HS-27A (cell line): ENCODE results near the gene SLC39A1.
A peak's percentile ranks its signal among the peaks of the same experiment; 100 is the strongest.
"Not testable (repeated sequence)": the region's sequence is repeated elsewhere in the genome, so short reads cannot be mapped to it uniquely, and the experiment has no call there.

Experiments used
- DNase-seq: peaks from one replicate; pipeline ENCODE4 v3.0.0-alpha.2; 2012; ENCODE audit warnings: low read depth, missing footprints

Gene SLC39A1

DNA sequence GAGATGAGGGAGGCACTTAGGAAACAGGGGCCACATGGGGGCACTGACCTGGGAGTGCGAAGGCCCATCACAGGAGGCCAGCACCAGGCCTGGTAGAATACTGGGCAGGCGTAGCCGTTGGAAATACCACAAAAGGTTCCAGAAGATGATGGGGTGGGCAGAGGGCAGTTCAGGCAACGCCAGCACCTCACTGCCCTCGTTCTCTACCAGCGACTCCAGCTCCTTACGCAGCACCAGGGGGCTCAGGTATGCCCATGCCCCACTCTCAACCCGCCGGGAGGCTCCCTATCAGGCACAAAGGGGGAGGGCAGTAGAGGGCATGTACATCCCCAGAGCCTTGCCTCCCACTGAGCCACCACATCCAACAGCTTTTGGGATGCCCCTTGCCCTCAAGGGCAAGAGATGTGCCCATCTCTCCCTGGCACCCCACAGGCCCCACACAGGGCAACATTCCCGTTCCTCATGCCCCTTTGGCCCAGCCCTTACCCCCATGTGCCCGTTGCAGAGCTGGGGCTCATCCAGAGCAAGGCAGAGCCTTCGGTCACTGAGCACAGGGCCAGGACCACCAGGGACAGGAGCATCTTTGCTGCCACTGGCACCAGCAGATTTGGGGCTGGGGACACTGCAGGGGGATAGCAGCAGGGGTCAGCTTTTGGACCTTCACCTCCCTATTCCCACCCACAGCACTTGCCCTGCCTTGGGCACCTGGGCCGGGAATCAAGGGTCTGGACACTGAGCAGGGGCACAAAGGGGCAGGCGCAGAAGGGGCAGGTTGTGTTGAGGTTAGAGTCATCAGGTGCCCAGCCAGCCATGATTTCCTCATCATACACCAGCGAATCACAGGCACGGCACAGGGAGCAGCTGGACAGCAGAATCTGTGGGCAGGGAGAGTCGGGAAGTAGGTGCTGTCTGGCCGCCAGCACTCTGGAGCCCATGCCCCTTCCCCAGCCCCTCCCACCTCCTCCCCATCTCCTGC is 30.9 kb downstream of the SLC39A1 start:
- DNase-seq: no peak

DNA sequence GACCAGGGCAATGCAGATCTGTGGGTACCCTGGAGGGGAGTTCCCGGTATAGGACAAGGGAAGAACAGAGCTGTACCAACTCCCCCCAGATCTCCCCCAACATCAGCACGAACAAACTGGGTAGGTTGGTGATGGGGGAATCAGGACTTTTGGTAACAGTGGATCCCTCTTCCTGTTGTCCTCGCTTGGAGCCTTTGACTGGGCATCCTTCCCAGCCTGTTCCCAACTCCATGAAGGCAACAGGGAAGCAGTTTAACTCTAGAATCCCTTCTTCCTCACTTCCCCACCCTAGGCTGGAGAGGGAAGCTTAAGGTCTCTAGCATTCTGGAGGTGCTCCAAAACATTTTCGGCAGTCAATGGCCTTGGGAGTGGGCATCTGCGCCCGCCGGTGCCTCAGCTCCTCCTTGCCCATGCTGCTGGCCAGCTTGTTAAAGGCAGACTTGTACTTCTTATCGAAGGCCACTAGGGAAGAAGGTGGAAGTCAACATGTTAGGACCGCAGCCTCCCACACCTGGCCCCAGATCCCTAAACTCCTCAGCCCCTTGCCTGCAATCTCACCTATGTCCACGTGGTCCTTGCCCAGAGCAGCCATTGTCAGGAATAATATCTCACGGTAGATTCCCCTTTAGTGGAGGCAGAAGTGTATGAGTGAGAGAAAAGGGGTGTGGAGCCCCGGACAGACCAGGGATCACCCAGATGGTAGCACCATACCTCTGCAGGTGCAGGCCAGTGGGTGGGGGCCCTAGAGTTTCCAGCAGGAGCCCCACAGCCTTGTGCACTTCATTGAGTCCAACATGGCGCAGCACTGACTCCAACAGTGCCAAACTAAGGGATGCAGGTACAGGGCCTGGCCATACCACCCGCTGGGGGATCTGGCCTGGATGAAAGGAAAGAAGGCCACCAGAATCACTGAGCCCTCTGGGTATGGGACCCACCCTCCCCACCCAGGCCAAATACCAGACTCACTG is 33.1 kb downstream of the SLC39A1 start:
- no peak for DNase-seq

DNA sequence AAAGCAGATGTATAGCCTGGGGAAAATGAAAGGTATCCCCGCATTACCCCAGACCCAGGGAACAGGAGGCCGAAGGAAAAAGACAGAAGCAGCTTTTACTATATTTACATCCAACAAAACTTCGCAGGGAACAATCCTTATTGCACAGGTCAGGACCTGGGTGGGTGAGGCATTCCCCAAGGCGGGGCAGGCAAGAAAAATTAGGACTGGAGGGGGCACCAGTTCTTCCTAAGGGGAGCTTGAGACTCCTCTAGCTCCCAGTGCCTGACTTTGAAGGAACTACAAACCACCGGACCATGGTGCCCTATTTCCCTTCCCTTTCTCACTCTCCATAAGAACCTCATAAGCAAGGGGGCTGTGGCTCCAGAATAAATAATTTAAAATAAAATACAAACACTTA is 33.9 kb downstream of the SLC39A1 start:
- DNase-seq: no peak

DNA sequence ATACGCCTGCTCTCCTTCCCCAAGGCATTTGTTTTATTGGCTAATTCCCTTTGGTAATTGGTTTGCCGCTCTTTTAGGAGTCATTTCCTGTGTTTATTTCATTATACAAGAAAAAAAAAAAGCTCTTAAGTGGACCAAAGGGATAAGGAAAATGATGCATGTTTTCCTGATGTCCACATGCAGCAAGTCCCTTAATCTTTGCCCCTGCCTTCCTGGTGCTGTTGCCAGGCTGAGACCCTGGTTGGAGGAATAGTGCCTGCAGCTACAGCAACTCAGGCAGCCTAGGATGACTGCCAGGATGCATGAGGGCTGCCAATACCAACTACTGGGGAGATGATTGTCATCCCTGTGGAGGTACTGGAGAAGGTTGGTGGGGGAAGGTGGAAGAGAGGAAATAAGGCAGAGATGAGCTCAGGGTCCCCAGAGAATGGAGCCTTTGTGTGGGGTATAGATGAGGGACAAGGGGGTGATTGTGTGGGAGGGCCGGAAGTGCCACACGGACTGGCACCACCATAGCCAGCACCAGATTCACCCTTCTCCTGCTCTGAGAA is 34.5 kb downstream of the SLC39A1 start:
- DNase-seq: no peak

DNA sequence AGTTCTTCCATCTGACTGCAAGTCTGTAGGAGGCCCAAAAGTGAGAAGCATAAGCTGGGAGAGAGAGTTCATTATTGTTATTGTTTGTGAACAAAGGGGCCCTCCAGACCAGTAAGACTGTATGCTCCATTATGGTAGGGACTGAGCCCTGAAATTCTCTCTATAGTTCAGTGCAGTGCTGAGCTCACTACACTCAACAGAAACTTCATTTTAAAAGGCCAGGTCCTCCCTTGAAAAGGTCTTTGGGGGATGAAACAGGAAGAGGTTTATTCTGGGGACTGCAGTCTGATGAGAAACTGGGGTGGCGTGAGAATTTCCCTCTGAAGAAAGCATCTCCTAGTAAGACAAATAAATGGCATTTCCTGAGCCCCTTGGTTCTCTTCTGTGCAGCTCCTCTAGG is 35.1 kb downstream of the SLC39A1 start:
- DNase-seq: no peak

DNA sequence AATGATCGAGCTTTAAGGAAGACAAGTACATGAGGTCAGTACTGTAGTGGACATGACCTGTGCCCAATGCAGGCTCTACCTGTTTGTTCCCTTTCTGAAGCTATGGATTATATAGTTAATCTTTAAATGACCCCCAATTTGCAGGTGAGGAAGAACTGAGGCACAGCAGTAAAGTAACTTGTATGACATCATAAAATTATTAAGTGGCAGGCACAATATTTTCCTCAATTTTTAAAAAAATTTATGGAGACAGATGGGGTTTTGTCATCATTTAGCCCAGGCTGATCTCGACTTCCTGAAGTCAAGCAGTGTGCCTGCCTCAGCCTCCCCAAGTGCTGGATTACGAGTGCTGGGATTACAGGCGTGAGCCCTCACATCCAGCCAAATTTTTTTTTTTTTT is 36.9 kb downstream of the SLC39A1 start:
- DNase-seq: no peak

DNA sequence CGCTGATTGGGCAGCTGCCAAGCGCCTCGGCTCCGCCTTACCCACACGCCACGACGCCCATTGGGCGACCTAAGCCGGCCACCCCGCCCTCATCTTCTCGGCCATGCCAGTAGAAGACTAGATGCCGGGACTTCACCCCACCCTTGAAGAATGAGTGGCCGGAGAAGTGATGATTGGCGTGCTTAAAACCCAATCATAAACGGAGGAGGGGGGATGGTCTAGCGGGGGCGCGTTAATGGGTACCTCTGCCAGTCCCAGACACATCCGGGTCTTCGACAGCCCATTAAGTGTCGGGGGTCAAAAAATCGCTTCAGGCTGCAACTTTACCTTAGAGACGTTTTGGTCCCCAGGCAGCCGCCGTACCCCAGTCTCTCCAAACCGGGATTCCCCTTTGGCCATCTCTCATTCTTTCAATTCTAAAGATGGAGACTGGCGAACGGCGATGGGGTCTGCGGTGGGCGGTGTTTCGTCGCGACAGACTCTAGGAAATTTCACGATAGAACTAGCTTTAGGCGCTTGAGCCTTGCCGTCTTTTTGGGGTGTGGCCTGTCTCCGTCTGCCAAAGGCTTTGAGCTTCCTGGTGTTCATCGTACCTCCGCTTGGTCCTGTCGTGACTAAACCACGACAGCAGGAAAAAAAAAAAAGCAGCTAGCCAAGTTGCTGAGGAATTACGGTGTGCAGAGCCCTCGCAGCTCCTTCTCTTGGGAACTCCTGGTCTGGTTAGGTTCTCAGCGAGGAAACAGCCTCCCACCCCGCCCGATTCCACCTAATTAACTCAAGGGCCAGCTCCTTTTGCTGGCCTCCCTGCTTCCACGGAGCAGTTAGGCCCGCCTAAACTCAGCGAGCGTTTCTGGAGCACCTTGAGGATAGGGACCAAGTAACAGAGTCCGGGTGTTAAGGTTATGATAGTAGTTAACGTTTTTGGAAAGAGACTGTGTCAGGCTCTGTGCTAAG is 40.1 kb downstream of the SLC39A1 start, which contains the start of gene GATAD2B:
TSS of gene GATAD2B (minus strand) at position 1 of the 954 bp plus-strand sequence. CDS start 94,625 bp downstream, outside the sequence.
- DNase-seq: peak; percentile 99

DNA sequence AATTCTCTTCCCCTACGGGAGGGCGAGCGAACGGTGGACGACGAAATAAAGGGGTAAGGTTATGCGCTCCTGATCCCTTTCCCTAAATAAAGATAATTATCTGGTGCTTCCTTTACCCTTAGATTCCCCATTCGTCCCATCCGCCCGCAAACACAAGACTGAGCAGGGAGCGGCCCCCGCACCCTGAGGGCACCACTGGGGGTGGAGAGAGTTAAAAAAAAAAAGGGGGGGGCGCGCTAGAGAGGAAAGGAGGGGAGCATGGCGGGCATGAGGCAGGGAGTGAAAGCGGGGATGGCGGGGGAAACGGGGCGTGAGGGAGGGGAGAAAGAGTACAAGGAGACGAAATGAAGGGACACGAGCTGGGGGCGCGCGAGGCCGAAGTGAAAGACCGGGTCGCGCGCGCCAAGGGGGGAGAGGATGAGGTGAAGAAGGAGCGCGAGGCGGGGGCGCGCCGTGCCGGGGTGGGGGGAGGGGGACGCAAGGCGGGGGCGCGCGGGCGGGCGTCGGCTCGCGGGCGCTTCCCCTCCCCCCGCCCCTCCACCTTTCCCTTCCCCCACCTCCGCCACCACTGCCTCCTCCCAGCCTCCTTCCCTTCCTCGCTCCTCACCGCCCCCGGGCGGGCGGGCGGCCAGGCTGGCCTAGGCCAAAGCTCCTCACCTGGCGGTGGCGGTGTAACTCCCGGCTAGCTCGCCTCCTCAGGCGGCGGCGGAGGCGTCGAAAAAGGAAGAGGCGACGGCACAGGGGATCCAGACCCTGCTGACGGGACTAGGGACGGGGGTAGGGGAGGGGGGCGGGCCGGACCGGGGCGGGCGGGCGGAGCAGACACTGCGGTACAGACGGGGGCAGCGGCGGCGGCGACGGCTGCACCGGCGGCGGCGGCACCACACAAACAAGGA is 41.0 kb downstream of the SLC39A1 start:
- DNase-seq: no peak

DNA sequence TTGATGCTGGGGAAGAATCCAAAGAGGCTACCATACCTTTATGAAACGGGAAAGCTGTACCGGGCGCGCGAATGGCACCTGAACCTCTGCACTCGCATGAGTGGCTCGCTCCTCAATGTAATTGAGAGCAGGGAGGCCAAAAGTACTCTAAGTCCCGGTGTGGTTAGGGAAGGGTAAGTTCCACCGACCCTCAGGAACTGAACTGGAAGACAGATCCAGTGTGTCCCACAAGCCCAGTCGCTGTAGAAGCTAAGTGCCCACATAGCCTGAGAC is 41.6 kb downstream of the SLC39A1 start:
- no peak for DNase-seq

DNA sequence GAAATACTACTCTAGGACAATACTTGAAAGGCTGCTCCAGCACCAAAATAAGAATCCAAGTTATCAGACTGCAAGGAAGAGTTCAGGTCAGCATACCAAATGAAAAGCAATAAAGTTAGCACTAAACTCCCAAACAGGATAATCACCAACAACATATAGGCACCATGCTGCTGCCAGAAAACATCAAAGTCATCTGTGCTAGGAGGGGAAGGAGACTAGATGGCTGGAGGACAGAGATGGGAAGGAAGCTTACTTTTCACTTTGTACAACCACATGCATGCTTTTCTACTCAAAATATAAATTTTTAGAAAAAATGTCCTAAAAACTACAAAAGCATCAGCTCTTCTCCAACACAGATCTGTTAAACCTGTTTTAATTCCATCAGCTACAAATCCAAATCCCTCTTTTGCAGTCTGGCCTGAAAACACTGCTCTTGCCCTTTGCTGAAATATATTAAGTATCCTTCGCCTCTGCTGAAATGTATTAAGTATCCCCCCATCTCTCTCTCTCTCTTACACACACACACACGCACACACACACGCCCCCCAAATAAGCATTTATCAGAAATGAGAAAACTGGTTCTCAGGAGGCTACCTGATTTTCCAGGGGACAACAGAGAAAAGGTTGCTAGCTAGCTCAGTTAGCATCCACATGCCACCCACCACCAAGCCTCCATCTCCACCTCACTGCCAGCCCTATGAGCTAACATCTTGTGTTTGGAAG is 42.1 kb downstream of the SLC39A1 start:
- no peak for DNase-seq

DNA sequence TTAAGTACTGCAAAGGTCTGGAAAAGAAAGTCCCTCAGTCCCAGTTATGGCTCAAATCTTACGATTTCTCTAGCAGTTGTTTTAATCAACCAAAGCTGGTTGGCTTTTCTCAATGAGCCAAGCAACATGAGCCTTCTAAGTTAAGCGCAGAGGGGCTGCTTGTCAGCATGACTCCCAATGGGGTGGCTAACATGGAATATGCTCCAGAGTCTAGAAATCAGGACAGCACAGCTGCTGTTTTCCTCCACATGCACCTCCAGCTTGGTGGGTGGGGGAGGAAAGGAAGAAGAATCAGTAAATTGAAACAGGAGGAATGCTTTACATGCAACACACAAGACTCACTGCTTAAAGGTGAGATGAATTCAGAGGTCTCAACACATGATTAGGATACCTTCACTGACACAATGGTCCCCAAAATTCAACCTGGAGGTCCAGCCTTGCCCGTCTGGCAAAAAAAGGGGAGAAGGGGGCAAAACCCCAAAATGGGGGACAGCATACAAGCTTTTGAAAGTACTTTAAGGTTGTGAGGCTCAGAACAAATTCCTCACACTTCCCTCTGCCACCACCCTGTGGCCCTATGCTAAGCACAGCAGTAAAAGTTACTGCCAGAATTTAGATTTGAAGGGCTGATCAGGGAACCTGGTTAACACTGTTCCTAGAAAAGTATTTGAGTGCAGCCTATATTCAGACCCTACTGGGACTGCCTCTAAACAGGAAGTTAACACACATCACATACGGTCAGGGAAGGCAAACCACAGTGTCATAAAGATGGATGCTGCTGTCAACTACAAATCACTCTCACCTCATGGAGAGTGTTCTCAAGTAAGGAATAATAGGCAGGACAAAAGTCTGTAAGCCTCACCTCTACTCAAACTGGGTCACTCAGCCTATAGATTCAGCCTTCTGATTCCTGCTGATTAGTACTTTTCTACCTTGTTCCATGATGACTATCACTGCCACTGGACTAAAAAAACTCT is 43.2 kb downstream of the SLC39A1 start:
- no peak for DNase-seq

DNA sequence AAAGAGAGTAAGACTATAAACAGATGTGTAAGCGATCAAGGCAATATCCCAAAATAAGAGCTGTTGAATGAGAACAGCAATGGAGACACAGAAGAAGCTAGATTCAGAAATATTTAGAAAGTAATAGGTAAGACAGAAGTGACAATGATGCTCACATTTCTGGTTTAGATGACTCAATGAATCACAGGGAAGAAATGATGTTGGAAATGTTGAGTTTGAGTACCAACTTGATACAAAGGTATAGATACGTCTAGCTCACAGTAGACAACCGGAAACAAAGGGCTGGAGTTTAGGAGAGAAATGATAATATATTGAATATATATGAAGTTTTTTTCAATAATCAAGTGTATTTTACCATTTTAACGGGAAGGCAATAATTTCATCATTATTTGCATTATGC is 47.0 kb downstream of the SLC39A1 start:
- no peak for DNase-seq

DNA sequence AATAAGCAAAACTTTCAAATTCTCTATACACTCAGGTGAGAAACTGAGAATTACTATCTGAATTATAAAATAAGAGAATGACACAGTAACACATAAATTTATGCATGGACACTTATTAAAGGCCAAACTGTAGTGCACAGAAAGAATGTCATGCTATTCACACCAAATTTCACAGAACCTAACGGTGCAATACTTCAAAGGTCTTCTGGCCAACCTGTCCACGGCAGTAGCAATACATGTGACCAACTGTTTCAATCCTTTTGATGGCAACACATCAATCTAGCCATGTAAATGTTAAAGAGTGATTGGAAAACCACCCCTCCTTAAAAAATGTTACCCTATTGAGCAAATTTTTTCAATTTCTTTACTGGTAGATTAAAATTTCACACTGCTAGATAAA is 51.0 kb downstream of the SLC39A1 start:
- no peak for DNase-seq

DNA sequence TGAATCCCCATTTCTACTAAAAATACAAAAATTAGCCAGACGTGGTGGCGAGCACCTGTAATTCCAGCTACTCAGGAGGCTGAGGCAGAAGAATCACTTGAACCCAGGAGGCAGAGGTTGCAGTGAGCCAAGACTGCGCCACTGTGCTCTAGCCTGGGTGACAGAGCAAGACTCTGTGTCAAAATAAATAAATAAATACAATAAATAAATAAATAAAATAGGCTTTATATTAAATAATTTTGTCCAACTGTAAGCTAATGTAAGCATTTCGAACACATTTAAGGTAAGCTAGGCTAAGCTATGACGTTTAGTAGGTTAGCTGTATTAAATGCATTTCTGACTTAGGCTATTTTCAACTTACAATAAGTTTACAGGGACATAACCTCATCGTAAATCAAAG is 52.8 kb downstream of the SLC39A1 start:
- not testable (repeated sequence) for DNase-seq
